HL-60 (cell line): ENCODE data around the gene OPALIN.

ENCODE experiments used
- CTCF ChIP-seq: IDR thresholded peaks from one replicate; pipeline ENCODE4 v1.5.1; 2011; ENCODE audit warnings: low read length, control low read depth, inconsistent platforms; ENCODE audit not compliant: insufficient read depth
- TF ChIP-seq, protein P1 (sequence below): IDR thresholded peaks from 2 replicates; pipeline ENCODE4 v1.6.1; 2012; ENCODE audit warnings: low read depth; ENCODE audit not compliant: insufficient replicate concordance

- no peak for TF ChIP-seq CTCF
- TF ChIP-seq, protein P1, sequence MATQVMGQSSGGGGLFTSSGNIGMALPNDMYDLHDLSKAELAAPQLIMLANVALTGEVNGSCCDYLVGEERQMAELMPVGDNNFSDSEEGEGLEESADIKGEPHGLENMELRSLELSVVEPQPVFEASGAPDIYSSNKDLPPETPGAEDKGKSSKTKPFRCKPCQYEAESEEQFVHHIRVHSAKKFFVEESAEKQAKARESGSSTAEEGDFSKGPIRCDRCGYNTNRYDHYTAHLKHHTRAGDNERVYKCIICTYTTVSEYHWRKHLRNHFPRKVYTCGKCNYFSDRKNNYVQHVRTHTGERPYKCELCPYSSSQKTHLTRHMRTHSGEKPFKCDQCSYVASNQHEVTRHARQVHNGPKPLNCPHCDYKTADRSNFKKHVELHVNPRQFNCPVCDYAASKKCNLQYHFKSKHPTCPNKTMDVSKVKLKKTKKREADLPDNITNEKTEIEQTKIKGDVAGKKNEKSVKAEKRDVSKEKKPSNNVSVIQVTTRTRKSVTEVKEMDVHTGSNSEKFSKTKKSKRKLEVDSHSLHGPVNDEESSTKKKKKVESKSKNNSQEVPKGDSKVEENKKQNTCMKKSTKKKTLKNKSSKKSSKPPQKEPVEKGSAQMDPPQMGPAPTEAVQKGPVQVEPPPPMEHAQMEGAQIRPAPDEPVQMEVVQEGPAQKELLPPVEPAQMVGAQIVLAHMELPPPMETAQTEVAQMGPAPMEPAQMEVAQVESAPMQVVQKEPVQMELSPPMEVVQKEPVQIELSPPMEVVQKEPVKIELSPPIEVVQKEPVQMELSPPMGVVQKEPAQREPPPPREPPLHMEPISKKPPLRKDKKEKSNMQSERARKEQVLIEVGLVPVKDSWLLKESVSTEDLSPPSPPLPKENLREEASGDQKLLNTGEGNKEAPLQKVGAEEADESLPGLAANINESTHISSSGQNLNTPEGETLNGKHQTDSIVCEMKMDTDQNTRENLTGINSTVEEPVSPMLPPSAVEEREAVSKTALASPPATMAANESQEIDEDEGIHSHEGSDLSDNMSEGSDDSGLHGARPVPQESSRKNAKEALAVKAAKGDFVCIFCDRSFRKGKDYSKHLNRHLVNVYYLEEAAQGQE: no peak
Measured at GRCh38 chr10:96341219-96342182, 17.3 kb downstream of the OPALIN start.
